Neural progenitor cell (in vitro differentiated cells): Measurements from ENCODE around the gene ZNF772.
"Not testable (repeated sequence)": the region's sequence is repeated elsewhere in the genome, so short reads cannot be mapped to it uniquely, and the experiment has no call there.

Experiments
- CTCF ChIP-seq: fragments of 200-600 bp; sonication (generic); IDR thresholded peaks from 2 replicates; pipeline ENCODE4 v1.5.1; 2017; ENCODE audit warnings: antibody characterized with exemption, mild to moderate bottlenecking
- EZH2 ChIP-seq: fragments of 200-600 bp; sonication (generic); IDR thresholded peaks from 2 replicates; pipeline ENCODE4 v1.6.1; 2017; ENCODE audit warnings: antibody characterized with exemption, mild to moderate bottlenecking, moderate library complexity
- EZH2phosphoT487 ChIP-seq: fragments of 200-600 bp; sonication (generic); IDR thresholded peaks from 2 replicates; pipeline ENCODE4 v1.6.1; 2017; ENCODE audit warnings: antibody characterized with exemption

GRCh38 chr19:57500400-57500799, 23.0 kb upstream of the ZNF772 start:
- TF ChIP-seq CTCF, EZH2, EZH2phosphoT487: not testable (repeated sequence)
